ENCODE measurements around the gene SLC16A13. TPM values are rescaled to one million over a fixed set of nuclear protein-coding genes. Genes with fewer than 3 reads are reported as not detected.

SLC16A13 gene
- total and polyA plus RNA-seq, 2 donors (not counting 3 experiments of a cell fraction or from before 2014, with no cell fraction given), result 16.8 to 24.7 TPM

DNA sequence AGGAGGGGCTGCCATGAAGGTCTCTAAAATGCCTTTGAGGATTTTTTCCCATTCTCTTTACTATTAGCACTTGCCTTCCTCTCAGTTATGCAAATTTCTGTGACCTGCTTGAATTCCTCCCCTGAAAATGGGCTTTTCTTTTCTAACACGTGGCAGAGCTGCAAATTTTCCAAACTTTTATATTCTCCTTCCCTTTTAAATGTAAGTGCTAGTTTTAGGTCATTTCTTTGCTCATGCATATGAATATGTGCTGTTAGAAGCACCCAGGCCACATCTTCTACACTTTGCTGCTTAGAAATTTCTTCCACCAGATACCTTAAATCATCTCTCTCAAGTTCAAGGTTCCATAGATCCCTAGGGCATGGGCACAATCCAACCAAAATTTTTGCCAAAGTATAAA lies 32.5 kb downstream of the SLC16A13 start:
- TF ChIP-seq POLR2A (IDR thresholded peaks at IDR 0.05; ENCODE audit: low read depth, low read length) (no peak), MYC (IDR thresholded peaks at IDR 0.05; ENCODE audit: low read depth, low read length) (no peak), FOS (IDR thresholded peaks at IDR 0.05; ENCODE audit: borderline replicate concordance, insufficient read depth, low read length) (no peak), MAX (IDR thresholded peaks at IDR 0.05; ENCODE audit: insufficient read depth, insufficient read length) (no peak), EZH2 (IDR thresholded peaks at IDR 0.05; ENCODE audit: borderline replicate concordance, low read depth, low read length, severe bottlenecking) (no peak), JUN (IDR thresholded peaks at IDR 0.05; ENCODE audit: borderline replicate concordance, insufficient read depth, insufficient read length, low read depth) (no peak), CTCF (IDR thresholded peaks at IDR 0.05; ENCODE audit: extremely low read depth in 1 of 2, insufficient read depth in 1 of 2, low read depth in 1 of 2, low read length in 2 of 2) (no peak), POLR2AphosphoS5 (IDR thresholded peaks at IDR 0.05; ENCODE audit: insufficient read depth, low read depth, low read length) (no peak), GATA2 (IDR thresholded peaks at IDR 0.05; ENCODE audit: insufficient read depth, insufficient read length, low read depth, low read length) (no peak)
- DNase-seq (ENCODE audit: low read depth, low spot score) (no peak), FAIRE-seq (no peak)
- Histone ChIP-seq H3K27me3 (ENCODE audit: control insufficient read depth in 2 of 2, insufficient read depth in 2 of 2, low read length in 2 of 2) (peaks cover 0 to 1% of the 10 kb centered on the region in 2 experiments), H4K20me1 (replicated peaks; ENCODE audit: control insufficient read depth, extremely low read depth, insufficient read depth, low read length) (no peaks in the 10 kb centered on the region), H3K27ac (ENCODE audit: insufficient read depth, low read depth, low read length) (no peak overlapping the region), H2AFZ (ENCODE audit: low read depth, low read length) (no peak overlapping the region), H3K9me1 (replicated peaks; ENCODE audit: control insufficient read depth, extremely low read depth, insufficient read depth, low read length) (no peaks in the 10 kb centered on the region), H3K36me3 (ENCODE audit: control insufficient read depth in 2 of 2, extremely low read depth in 1 of 2, insufficient read depth in 2 of 2, low read length in 2 of 2) (no peaks in the 10 kb centered on the region), H3K4me3 (replicated peaks in 1 of 3; ENCODE audit: insufficient read depth in 1 of 3, low read depth in 1 of 3, low read length in 3 of 3) (no peak overlapping the region), H3K4me2 (ENCODE audit: insufficient read depth, low read length) (no peak overlapping the region), H3K9ac (replicated peaks; ENCODE audit: extremely low read depth, insufficient read depth, low read length) (no peak overlapping the region), H3K4me1 (ENCODE audit: control insufficient read depth, extremely low read depth, insufficient read depth, low read length) (peaks cover 3% of the 10 kb centered on the region), H3K79me2 (ENCODE audit: control insufficient read depth, insufficient read depth, low read length) (no peaks in the 10 kb centered on the region), H3K9me3 (replicated peaks; ENCODE audit: control insufficient read depth, insufficient read depth, low read length) (no peaks in the 10 kb centered on the region)
- dilution Hi-C loops (cut with MboI; ENCODE audit: extremely low pct_ligation_motif_present, low sequenced_read_pairs) (no loop called here), intact Hi-C loops (cut with micrococcal nuclease) (no loop called here)
- BruUV-seq (replicated peaks), result no TSS peak
- ChIA-PET CTCF (no interaction called here), POLR2A (no interaction called here)
